ENCODE data around the gene KCNC1. TPM values are rescaled to one million over a fixed set of nuclear protein-coding genes. Genes with fewer than 3 reads are reported as not detected.

KCNC1 gene
- total and polyA plus RNA-seq, 7 donors = 0.36 to 1.9 (median 0.48) TPM; not detected in 3

DNA sequence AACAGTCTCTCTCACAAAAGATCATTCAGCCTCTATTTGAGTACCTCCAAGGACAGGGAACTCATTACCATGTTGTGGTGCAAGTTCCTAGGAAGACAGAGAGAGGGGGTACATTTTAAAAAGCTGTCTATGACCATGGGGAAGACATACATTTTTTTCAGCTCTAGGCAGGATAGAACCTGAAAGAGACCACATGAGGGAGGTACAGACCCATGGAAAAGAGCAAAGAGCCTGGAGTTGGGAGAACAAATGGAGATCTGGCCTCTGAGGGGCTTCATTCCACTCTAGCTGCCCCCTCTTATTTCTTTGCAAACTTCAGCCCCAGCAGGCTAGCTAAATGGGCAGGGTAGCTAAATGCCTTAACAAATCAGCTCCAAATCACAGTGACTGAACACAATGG lies 36.3 kb downstream of the KCNC1 start:
- DNase-seq = no peak
- TF ChIP-seq EP300 (IDR thresholded peaks at IDR 0.05) (no peak), POLR2AphosphoS5 (IDR thresholded peaks at IDR 0.05) (no peak), POLR2A (IDR thresholded peaks at IDR 0.05) (no peak)
- TF ChIP-seq, protein P1, sequence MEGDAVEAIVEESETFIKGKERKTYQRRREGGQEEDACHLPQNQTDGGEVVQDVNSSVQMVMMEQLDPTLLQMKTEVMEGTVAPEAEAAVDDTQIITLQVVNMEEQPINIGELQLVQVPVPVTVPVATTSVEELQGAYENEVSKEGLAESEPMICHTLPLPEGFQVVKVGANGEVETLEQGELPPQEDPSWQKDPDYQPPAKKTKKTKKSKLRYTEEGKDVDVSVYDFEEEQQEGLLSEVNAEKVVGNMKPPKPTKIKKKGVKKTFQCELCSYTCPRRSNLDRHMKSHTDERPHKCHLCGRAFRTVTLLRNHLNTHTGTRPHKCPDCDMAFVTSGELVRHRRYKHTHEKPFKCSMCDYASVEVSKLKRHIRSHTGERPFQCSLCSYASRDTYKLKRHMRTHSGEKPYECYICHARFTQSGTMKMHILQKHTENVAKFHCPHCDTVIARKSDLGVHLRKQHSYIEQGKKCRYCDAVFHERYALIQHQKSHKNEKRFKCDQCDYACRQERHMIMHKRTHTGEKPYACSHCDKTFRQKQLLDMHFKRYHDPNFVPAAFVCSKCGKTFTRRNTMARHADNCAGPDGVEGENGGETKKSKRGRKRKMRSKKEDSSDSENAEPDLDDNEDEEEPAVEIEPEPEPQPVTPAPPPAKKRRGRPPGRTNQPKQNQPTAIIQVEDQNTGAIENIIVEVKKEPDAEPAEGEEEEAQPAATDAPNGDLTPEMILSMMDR (IDR thresholded peaks at IDR 0.05) = no peak
- intact Hi-C loops (cut with DNase I) = no loop called here
- H3K4me1 ChIP-seq = no peaks in the 10 kb centered on the region
- no peak overlapping the region for H3K27ac ChIP-seq
- no peaks in the 10 kb centered on the region for H3K9me3 ChIP-seq
- no peaks in the 10 kb centered on the region for H3K27me3 ChIP-seq
- no peak overlapping the region for H3K4me3 ChIP-seq
- no peaks in the 10 kb centered on the region for H3K36me3 ChIP-seq

DNA sequence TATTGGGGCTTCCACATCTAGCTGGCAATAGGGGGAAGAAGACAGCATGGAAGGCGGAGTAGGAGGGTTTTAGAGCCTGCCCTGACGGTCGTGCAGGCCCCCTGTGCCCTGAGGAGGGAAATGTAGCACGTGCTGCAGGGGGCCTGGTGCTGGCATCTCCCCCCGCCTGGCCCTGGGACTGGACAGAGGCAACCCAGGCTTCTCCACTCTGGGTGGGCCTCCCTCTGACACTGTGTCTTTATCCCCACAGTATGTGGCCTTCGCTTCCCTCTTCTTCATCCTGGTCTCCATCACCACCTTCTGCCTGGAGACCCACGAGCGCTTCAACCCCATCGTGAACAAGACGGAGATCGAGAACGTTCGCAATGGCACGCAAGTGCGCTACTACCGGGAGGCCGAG lies 36.8 kb downstream of the KCNC1 start:
- H3K4me1 ChIP-seq = no peaks in the 10 kb centered on the region
- DNase-seq = no peak
- no peak overlapping the region for H3K27ac ChIP-seq
- H3K27me3 ChIP-seq = no peaks in the 10 kb centered on the region
- intact Hi-C loops (cut with DNase I) = no loop called here
- H3K4me3 ChIP-seq = no peak overlapping the region
- no peaks in the 10 kb centered on the region for H3K36me3 ChIP-seq
- WGBS, 2 donors = 93 to 96% methylated on average over 17 of the region's 17 CpGs
- H3K9me3 ChIP-seq = no peaks in the 10 kb centered on the region
- no peak for TF ChIP-seq POLR2AphosphoS5 (IDR thresholded peaks at IDR 0.05)
- TF ChIP-seq POLR2A (IDR thresholded peaks at IDR 0.05) = no peak
- TF ChIP-seq EP300 (IDR thresholded peaks at IDR 0.05) = no peak
- TF ChIP-seq, protein P1 (IDR thresholded peaks at IDR 0.05) = no peak

DNA sequence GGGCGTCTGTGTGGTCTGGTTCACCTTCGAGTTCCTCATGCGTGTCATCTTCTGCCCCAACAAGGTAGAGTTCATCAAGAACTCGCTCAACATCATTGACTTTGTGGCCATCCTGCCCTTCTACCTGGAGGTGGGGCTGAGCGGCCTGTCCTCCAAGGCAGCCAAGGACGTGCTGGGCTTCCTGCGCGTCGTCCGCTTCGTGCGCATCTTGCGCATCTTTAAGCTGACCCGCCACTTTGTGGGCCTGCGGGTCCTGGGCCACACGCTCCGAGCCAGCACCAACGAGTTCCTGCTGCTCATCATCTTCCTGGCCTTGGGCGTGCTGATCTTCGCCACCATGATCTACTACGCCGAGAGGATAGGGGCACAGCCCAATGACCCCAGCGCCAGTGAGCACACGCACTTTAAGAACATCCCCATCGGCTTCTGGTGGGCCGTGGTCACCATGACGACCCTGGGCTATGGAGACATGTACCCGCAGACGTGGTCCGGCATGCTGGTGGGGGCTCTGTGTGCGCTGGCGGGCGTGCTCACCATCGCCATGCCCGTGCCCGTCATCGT lies 37.3 kb downstream of the KCNC1 start:
- TF ChIP-seq, protein P1 (IDR thresholded peaks at IDR 0.05) = no peak
- TF ChIP-seq EP300 (IDR thresholded peaks at IDR 0.05) = no peak
- TF ChIP-seq POLR2AphosphoS5 (IDR thresholded peaks at IDR 0.05) = no peak
- TF ChIP-seq POLR2A (IDR thresholded peaks at IDR 0.05) = no peak
- H3K9me3 ChIP-seq = no peaks in the 10 kb centered on the region
- H3K36me3 ChIP-seq = no peaks in the 10 kb centered on the region
- intact Hi-C loops (cut with DNase I) = no loop called here
- DNase-seq = no peak
- no peaks in the 10 kb centered on the region for H3K4me1 ChIP-seq
- whole genome bisulfite sequencing, 2 donors = 97 to 98% methylated on average over 37 of the region's 37 CpGs
- H3K27ac ChIP-seq = no peak overlapping the region
- H3K4me3 ChIP-seq = no peak overlapping the region
- no peaks in the 10 kb centered on the region for H3K27me3 ChIP-seq

DNA sequence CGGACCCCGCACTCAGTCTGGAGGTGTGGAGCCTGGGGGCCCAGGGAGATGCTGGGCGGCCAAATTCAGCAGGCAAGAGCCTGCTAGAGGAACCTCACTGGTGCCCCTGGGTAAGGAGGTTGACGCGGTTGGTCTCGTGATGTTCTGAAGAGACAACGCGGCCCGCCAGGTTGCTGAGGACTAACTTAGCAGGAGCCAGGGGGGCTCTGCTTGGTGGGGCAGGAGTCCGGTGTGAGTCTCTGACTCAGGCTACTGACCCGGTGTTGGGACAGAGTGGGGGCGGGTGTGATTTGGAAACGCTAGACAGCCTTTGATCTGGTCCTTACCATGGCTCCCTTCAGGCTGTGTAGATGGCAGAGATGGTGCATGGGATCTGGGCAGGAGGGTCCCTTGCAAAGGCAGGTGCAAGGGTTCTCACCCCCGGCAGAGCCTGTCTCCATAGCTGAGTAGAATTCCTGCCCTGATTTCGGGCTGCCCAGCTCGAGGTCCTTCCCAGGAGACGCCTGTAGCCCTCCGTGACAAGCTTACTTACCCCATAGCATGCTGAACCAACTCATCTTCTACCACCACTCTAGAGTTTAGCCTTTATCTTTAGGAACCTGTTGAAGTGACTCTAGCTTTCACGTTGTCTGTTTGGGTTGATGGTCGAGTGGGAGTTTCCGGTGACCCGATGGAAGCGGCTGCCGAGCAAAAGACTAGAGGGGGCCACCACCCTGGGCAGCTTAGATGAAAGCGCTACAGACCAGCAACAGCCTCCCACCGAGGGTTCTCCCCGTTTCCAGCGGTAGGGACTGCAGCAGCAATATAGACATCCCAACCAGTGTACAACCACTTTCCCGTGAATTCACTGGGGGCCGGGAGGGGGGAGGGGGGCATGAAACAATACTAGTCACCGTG lies 38.4 kb downstream of the KCNC1 start:
- DNase-seq = peak; percentile 57
- H3K4me3 ChIP-seq = no peak overlapping the region
- 94 to 95% methylated on average over 31 of the region's 31 CpGs for WGBS, 2 donors
- TF ChIP-seq POLR2A (IDR thresholded peaks at IDR 0.05) (no peak), EP300 (IDR thresholded peaks at IDR 0.05) (no peak), POLR2AphosphoS5 (IDR thresholded peaks at IDR 0.05) (no peak)
- TF ChIP-seq, protein P1 (IDR thresholded peaks at IDR 0.05) = no peak
- H3K36me3 ChIP-seq = no peaks in the 10 kb centered on the region
- intact Hi-C loops (cut with DNase I) = no loop called here
- H3K4me1 ChIP-seq = no peaks in the 10 kb centered on the region
- H3K27ac ChIP-seq = no peak overlapping the region
- H3K27me3 ChIP-seq = no peaks in the 10 kb centered on the region
- no peaks in the 10 kb centered on the region for H3K9me3 ChIP-seq

All from sigmoid colon (tissue), 7 donors.